C1 segment of cervical spinal cord (tissue), 14 donors: ENCODE data around the gene CORO6.

Experiments used
- DNase-seq, 14 donors: peaks; one replicate each; lab custom pipeline; 2025; lab: John Stamatoyannopoulos, UW

CORO6 gene

DNA sequence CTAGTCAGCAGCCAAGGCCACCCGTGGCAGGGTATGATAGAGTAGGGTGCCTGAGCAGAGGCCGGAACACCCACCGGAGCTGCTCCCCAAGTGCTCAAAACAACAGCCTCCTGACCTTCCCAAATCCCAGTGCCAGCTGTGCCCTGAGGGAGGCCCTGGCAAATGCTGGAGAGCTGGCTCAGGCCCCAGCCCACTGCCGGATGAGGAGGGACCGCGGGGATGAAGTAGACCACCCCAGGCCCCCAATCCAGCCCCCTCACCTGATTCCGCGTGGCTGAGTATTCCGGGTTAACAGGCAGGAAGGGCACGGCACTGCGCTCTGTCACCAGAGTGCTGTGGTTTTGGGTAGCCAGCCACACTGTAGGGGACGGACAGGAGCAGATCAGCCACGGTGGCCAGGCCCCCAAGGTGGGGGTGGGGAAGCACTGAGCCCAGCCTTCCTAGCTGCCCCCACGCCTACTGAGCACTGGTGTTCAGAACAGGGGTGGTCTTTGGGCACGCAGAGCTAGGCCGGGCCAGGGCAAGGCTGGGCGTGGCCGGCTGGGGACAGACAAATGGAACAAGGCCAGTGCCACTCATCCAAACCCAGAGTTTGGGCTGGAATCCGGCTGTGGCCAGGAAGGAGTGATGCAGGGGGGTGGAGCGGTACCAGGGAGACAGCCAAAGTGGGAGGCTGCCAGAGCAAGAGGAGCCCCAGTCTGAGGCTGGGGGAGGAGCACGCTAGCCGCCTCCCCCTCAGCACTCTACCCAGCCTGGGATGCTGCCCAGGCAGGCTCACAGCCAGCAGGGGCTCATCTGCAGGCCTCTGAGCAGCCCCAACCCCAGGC is 45.1 kb downstream of the CORO6 start:
- peak in 11 of 14 donors; percentile 35 to 81 (median 53) for DNase-seq

DNA sequence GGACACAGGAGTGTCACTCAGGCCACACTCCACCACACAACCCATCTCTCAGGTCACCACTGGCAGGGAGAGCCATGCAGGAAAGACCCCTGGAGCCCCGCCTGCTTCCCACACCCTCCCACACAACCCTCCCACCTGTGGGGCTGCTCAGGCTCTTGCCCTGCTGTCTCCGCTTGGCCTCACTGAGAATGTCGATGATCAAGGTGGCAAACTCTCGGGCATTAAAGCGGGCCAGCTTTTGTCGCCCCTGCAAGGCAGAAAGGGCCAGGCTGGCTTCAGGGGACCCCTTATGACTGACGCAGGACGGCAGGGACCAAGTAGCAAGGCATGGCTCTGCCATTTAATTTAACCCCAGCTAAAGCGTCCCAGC is 45.7 kb downstream of the CORO6 start:
- DNase-seq, result no peak

DNA sequence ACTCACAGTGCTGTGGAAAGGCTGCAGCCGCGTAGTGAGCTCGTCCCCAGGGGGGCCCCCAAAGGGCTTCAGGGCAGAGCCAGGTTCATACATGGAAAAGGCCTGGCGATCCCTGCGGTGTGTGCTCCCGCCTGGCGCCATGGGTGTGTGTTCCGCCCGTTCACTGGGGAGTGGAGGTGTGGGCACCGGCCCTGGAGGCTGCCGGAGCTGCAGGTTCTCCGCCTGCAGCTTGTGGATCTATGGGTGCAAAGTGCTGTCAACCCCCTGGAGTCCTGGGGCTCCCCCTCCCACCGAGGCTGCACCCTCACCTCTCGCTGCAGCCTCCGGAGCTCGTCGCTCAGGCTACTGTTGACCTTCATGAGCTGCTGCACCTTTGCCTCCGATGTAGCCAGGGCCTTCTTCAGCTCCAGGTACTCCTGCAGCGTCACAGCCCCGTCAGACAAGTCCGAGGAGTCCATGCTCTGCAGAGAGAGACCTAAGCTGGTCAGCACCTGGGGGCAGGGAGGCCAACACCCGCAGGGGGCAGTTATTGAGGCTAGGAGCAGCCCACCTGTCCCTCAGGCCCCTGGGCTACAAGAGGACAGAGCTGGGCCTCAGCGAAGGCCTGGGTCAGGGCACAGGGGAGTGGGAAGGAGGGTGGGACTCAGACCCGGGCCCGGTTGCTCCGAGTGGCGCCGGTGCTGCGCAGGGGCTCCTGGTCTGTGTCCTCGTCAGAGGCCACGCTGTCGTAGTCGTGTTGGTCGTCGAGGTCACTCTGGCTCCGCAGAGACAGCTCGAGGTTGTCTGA is 46.3 kb downstream of the CORO6 start:
- no peak for DNase-seq

DNA sequence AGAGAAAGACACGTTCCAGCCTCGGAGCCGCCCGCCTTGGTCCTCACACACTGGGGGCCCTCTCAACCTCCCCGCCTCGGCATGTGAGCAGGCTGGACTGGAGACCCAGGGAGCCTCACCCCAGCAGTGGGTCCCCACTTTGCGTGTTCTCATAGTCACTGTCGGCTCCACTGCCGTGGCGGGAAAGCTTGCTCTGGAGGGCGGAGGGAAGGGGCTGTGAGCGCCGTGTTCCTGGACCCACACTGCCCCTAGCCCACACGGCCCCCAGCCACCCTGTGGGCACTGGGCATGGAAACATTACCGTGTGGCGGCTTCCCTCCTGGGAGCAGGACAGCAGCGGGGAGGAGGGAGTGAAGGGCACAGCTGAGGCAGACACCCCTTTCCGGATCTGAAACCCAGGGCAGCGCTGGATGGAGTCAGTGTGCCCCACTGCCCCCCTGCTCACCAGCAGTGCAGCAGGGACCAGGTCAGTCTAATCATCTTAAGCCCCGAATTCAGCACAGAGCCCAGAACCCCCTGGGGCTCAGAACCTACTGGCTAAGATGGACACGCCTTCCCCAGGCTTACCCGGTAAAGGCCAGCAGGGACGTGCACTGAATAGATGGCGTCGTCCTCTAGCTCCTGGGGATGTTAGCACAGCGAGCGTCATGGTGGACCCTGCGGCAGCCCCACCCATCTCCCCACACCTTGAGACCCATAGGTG is 47.0 kb downstream of the CORO6 start:
- no peak for DNase-seq

DNA sequence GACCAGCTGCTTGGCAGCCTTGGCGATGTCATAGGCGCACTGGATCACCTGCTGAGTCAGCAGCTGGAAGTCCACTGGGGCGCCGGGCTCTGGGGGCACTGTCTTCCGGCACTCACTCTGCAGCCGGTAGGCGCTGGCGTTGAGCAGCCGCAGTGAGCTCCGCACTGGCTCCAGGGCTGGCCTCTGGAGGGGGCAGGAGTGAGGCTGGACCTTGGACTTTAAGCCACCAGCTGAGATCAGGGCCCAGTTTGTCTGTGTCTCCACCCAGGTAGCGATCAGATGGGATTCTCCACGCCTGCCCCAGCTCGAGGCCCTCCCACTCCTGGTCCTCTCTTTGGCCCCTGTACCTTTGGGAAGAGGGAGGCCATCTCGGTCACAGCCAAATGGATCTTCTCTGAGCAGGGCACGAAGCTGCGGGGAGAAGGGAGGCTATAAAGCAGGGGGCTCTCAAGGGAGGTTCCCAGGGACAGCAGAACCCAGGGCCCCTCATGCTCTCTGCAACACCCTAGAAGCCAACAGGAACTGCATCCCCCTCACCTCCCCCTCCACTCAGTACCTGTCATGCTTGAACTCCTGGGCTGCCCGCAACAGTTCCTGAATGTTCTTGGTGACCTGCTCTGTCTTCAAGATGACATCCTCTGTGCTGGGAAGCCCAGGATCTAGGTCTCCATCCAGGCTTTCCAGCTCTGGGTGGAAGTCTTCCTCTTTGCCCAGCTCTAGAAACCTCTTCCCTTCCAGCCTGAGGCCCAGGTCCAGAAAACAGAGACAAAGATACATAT is 47.8 kb downstream of the CORO6 start:
- DNase-seq, result no peak

DNA sequence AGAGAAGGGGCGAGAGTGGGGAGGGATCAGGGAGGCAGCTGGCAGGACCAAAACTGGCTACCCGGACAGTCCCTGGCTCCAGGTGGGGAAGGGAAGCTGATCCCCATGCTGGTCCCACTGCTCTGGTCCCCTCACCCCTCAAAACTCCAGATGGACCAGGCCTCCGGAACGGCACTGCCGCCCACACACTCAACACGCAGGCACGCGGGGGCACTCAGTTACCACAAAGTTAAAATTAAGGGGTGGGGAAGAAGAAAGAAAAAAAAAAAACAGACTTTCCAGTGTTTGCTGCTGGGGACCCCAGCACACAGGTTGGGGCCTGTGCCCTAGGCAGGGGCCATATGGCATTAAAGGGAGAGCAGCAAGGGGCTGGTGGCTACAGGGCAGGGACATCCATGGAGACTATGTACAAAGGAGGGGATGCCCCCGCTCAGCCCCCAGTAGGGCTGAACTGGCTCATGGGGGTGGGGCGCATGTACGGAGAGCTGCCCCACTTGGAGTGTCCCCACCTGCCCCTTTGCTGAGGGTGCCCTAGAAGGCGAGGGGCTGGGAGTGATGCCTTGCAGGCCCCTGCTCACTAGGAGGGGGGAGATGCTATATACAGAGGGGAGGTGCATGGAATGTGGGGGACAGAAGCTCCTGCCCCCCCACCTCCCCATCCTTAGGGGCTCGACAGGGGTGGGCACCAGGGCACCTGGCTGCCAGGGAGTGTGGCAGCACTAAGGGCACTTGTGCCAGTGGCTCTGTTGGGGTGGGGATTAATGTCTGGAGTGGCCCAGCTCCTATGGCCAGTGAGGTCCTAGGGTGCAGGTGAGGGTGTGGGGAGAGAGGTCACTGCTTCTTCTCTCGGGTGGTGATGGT is 48.6 kb downstream of the CORO6 start:
- DNase-seq, result no peak

DNA sequence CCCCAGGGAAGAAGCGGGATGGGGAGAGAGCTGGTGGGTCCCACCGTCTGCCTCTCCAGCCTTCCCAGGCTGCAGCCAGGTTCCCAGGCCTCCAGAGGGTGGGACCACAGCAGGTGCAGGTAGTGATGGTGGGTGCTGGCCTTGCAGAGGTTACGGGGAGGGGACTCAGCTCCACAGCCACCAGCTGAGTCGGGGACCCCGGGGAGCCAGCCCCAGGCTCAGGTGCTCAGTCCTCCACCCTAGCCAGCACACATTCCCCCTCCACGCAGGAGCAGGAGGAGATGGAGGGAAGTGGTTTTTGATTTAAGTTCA is 49.2 kb downstream of the CORO6 start:
- no peak for DNase-seq

DNA sequence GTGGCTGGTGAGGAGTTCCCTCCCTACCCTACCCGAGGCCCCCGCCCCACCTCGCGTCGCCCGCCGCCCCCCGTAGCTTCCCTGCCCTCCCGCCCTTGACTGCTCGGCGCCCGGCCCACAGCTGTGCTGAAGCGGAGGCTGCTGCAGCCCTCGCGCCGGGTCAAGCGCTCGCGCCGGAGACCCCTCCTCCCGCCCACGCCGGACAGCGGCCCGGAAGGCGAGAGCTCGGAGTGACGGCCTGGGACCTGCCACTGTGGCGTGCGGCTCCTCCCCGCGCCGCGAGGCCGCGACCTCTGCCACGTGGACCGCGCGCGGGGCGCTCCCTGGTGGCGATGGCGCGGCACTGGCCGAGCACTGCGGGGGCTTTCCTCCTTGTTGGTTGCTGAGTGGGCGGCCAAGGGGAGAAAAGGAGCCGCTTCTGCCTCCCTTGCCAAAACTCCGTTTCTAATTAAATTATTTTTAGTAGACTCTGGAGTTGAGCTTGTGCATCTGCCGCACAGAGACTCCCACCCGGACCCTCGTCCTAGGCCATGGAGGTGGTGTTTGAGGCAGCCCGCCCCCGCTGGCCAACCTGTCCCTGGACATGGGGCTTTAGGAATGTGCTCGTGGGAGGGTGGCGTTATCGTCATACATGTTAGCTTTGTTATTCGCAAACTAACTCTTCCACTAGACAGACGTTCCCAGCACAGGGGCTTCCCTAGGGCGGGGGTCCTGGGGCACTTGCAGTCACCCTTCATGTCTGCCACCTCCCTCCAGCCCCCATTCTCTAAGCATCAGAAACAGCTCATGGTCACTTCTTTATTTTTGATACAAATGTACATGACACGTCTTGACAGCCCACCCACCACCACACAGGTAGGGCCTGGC is 49.8 kb downstream of the CORO6 start:
- peak in 6 of 14 donors; percentile 23 to 70 (median 48) for DNase-seq

DNA sequence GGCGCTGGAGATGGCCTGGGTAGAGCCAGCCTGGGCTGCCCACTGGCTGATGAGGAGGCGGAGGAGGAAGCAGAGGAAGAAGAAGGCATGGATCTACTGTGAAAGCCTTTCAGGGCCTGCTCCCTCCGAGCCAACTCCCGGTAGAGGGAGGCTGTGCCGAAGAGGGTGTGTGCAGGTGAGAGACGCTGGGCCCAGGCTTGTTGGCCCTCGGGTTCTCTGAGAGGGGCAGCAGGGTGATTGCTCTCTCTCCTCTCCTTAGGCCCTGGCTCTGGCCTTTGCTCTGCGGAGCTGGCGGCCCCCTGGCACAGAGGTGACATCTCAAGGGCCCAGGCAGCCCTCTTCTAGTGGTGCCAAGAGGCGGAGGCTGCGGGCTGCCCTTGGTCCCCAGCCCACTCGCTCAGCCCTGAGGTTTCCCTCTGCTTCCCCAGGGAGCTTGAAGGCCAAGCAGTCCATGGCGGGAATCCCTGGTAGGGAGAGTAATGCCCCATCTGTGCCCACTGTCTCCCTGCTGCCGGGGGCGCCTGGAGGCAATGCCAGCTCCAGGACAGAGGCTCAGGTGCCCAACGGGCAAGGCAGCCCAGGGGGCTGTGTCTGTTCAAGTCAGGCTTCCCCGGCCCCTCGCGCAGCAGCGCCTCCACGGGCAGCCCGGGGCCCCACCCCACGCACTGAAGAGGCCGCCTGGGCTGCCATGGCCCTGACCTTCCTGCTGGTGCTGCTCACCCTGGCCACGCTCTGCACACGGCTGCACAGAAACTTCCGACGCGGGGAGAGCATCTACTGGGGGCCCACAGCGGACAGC is 50.6 kb downstream of the CORO6 start:
- DNase-seq, result no peak

DNA sequence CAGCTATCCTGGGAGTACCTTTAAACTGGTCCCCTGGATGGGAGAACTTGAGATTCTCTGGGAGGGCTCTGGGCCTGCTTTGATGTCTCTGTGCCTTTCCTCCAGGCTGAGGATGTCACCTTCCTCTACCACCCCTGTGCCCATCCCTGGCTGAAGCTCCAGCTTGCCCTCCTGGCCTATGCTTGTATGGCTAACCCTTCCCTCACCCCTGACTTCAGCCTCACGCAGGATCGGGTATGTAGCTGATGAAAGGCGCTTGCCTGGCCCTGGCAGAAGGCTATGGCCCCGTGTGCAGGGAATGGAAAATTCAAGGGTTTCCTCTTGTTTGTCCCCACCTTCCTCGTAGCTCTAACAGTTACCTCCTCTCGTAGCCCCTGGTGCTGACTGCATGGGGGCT is 51.2 kb downstream of the CORO6 start:
- no peak for DNase-seq

DNA sequence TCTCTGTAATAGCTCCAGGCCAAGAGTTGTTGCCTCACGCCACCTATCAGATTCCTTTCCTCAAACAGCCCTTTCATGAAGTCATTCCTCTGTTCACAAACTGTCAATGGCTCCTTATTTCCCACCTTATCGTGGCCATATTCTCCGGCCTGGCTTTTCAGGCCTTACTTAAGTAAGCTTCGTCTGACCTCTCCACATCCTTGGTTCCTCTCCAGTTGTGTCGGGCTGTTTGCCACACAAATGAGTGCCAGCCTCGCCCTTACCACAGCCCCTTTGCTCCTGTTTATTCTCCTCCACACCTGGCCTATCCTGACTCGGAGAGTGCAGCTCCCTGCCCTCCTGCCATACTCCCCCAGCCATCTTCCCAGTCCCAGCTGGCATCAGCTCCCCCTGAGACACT is 52.2 kb downstream of the CORO6 start:
- no peak for DNase-seq

DNA sequence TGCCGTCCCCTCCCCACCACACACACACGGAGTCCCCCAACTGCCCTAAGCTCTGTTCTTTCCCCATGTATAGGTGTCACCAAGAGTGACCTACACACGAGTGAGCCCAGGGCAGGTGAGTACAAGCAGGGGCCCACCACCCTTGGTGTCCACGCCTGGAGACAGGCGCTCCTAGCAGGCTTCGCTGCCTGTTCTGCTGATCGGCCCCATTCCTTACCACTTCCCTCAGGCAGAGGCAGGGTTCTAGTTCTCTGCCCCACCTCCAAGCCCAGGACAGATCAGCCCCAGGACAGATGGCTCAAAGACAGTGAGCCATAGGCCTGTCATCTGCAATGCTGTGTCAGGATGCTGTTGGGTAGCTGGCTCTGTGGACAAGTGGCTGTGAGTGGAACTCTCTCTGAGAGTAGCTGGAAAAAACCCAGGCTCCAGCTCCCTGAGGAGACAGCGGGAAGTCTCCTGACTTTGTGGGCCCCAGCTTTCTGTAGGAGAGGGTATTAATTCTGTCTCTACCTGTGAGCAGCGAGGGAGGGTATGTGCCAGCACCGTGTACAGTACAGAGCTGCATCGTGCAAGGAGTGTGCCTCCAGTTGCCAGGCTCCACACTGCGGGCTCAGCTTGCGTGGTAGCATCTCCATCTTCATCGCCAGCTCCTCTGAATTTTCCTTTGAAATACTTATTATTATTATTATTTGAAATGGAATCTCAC is 53.3 kb downstream of the CORO6 start:
- DNase-seq, result no peak

DNA sequence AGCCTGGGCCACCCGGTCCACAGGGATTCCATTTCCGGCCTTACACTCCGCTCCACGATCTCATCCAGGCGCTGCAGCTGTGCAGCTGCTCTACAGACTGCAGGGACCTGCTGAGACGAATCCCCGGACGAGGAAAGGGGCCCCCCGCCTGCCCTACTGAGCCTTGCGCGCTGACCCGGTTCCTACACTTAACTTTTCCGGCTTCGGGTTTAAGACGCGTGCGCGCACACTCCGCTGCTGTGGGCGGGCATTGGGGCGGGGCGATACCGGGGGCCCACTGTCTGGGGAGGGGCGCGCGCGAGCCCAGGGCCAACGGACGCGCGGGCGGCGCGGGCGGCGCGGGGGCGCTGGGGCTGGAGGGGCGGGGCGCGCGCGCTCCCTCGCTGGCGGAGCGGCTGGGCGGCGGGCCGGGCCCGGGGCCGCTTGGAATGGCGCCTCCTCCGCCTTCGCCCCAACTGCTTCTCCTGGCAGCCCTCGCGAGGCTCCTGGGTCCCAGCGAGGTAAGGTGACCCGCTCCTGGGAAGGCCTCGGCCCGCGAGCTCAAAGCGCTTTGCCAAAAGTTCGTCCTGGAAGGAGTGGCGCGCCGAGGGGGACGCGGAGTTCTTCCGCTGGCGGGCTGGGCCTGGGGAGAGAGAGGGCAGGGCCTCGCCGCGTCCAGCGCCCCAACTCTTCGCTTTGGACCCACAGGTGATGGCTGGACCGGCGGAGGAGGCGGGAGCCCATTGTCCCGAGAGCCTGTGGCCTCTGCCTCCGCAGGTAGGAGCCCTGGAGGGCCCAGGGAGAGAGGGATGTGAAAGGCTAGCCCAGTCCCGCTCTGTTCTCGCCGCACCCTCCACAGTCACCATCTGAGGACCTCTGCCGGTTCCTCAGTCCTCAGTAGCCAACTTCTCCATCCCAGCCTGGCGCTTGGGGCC is 54.1 kb downstream of the CORO6 start, which contains the start of gene TP53I13:
Gene TP53I13 (plus strand): TSS at position 371 of the 914 bp plus-strand sequence. CDS start 58 bp downstream, at position 429.
- peak in 12 of 14 donors; percentile 10 to 88 (median 73) for DNase-seq

DNA sequence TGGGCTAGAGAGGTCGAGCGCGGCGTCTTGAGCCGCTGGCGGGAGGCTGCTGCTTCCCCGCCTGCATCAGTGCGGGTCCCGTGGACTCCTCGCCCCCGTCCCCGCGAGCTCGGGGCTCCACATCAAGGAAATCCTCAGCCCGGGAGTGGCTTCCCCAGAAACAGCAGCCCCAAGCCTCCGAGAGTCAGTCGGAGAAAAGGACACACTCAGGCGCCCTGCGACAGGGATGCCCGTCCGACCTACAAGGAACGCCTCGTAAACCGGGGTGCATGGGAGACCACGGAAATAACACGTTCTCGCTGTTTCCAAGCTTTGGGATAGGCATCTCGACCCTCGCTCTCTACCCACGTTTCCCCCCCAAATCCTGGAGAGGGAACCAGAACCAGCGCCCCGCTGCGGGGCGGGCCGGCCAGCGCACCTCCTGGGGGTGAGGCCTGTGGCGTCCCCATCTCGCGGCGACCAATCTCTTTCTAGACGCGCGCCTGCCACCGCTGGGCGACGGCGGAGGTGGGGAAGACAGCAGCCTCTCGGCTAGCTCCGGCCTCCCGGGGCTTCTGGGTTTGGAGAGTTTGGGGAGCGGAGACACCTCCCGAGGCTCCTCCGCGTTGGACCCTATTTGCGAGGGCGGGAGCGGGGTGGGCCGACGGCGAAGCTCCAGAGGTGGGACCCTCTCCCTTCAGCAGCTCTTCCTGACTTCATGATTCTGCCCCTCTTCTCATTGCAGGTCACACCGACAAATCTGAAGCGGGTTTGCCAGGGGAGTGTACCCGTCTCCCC is 55.0 kb downstream of the CORO6 start:
- peak in 6 of 14 donors; percentile 51 to 72 (median 66) for DNase-seq

DNA sequence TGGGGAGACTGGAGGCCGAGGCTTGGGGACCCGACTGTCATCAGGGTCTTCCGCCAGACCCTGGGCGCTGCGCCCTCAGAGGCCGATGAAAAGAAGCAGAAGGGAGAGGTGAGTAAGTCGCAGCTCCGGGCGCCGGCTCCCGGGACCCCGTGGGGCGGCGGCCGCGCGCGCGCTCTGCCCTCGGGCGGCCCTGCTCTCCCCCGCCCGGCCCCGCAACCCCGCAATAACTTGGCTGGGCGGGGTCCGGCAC is 55.5 kb downstream of the CORO6 start:
- no peak for DNase-seq

DNA sequence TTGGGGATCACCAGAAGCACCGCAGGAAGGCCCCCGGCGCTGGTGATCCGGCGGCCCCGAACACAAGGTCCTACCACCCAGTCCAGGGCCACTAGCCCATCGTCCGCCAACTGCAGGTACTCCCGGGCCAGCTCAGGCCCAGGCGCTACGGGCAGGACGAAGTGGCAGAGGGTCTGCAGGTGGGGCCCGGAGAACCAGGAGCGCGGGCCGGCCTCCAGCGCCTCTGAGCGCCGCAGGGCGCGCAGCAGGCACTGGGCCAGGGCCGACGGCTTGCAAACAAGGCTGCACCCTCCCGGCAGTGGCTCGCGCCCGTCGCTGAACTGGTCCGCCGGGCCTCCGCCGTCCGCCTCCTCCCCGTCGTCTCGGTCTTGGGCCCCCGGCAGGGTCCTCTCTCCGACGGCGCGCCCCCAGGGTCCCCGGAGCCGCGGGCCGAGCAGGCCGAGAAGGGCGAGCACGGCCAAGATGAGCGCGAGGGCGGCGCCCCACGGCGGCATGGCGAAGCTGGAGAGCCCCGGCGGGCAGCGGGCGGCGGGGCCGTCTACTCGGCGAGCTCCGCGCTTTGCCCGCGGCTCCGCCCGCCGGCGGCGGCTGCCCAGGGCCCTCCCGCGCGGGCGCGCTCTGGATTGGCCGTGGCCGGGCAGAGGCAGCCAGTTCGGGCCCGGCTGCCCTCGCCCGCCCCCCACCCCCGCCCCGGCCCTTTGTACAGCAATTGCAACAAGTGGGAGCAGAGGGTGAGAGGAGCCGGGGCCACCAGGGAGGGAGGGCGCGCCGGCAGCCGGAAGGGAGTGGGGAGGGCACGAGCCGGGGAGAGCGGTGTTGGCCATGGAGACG is 56.0 kb downstream of the CORO6 start, which contains the start of gene ABHD15:
Gene ABHD15 (minus strand): TSS at position 565 of the 831 bp plus-strand sequence. CDS start 71 bp downstream, at position 494.
- peak in 11 of 14 donors; percentile 7 to 75 (median 43) for DNase-seq
